ENCODE results near the gene INPP5F. TPM values are rescaled to one million over a fixed set of nuclear protein-coding genes. Genes with fewer than 3 reads are reported as not detected.

The INPP5F gene
- total and polyA plus RNA-seq, 10 of the 15 experiments (the other 5 are each of a cell fraction or from before 2014, with no cell fraction given), result 6.0 to 49.3 (median 34.3) TPM

GRCh38 chr10:119715628-119716505 lies 10.0 kb upstream of the INPP5F start (continued):
- TF ChIP-seq ZNF592 (IDR thresholded peaks at IDR 0.05), result no peak
- no peak for TF ChIP-seq MEF2B (IDR thresholded peaks at IDR 0.05; ENCODE audit: partially characterized antibody, poor library complexity, severe bottlenecking)
- no peak for TF ChIP-seq ATF3 (IDR thresholded peaks at IDR 0.05; ENCODE audit: borderline replicate concordance, extremely low read depth, low read depth, low read length)
- no peak for TF ChIP-seq BMI1 (IDR thresholded peaks at IDR 0.05; ENCODE audit: borderline replicate concordance)
- no peak for TF ChIP-seq ELK1 (IDR thresholded peaks at IDR 0.05; ENCODE audit: low read depth, low read length)
- TF ChIP-seq ZNF384 (IDR thresholded peaks at IDR 0.05; ENCODE audit: borderline replicate concordance, low read depth, low read length), result no peak
